NCI-H460 (cell line): Measurements from ENCODE around the gene RIN3. TPM values are rescaled to one million over a fixed set of nuclear protein-coding genes. Genes with fewer than 3 reads are reported as not detected.

Source experiments
- DNase-seq: peaks from one replicate; pipeline ENCODE4 v3.0.0-alpha.2; 2016; ENCODE audit warnings: low read depth; ENCODE audit errors: extremely low read depth
- total RNA-seq: library from RNA; depleted of rRNA; stranded (reverse); fragments of >200 nt; shearing (Covaris generic); gene quantifications from 2 replicates; pipeline ENCODE4 v1.2.3, GENCODE V29; 2014

The RIN3 gene
- total RNA-seq, 1 experiment from 2014 or later, result 2.5 TPM

GRCh38 chr14:92484132-92484823 is 29.3 kb upstream of the RIN3 start:
- no peak for DNase-seq

DNA sequence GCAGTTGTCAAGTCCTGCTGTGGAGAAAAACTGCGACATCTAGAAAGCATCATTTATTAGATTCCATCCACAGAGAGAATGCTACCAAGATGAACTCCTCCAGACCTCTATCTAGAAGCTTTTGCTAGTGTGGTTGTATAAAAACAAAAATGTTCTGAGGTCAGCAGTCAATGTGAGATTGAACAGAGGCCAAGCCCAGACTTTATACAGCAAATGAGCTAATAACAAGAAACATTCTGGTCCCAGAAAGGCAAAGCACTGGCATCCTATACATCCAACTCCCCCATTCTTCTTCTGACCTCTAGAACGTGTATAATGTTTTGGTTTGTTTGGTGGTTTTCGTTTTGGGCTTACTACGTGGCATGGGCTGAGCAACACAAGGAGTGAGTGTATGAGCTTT is 26.7 kb upstream of the RIN3 start:
- DNase-seq, result no peak

DNA sequence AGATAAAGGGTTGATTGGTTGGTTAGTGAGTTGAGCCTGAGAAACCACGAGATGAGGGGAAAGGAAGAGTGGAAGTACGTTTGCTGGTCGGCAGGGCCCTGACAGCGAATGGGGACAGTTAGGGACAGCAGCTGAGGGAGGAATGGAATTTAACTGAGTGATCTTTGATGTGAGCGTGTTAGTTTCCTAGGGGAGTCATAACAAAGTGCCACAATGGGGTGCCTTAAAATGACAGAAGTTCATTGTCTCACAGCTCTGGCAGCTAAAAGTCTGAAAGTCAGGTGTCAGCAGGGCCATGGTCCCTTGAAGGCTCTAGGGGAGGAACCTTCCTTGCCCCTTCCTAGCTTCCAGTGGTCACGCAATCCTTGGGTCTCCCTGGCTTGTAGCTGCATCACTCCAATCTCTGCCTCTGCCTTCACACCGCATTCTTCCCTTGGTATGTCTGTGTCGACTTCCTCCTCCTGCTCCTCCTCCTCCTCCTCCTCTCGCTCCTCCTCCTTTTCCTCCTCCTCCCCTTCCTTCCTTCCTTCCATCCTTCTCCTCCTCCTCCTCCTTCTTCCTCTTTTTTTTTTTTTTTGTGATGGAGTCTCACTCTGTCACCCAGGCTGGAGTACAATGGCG is 26.0 kb upstream of the RIN3 start:
- DNase-seq, result no peak

- no peak for DNase-seq
These were observed 24.0 kb upstream of the RIN3 start for GRCh38 chr14:92489394-92490238.

DNA sequence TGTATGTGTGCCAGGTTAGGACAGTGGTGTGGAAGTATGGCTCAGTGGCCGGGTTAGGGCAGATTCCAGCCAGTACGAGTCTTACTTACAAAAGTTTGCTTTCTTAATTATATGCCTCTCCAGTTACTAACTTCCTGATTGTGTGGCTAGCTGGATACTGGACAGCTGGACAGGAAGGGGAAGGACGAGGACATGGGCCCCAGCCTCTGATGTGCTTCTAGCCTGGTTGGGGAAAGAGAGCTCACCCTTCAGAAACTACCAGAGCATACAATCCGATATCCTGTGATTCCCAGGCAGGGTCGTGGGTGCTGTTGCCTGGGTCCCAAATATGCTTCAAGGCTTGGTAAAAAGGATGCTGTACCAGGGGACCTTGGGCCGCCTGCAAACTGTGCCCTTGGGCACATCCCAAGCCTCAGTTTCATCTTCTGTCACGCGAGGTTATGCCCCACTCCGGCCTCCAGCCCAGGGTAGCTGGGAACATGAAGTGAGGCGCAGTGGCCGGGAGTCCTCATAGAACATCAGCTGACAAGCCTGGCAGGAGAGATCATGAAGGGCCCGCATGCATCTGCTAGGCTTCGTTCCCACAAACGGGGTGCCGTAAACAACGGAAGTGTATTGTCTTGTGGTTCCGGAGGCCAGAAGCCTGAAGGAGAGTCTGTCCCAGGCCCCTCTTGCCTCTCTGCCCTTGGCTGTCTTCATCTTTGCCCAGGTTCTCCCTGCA is 23.2 kb upstream of the RIN3 start:
- no peak for DNase-seq

DNA sequence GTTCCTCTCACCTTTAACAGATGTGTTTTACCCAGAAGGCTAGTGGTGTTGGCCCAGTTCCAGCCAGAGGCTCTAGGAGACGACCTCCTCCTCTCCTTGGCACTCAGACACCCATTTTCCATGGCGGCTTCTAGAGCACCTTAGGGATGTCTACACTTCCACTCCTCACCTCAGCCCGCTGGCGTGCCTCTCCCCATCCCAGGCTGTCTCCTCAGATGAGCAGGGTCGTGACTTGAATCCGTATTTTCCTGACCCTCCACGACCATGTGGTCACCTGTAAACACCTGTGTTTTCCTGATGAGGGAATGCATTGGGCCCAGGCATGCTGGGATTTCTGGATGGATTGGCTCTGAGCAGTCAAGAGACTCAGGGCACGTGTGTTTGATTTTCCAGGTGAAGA is 21.8 kb upstream of the RIN3 start:
- DNase-seq, result no peak

DNA sequence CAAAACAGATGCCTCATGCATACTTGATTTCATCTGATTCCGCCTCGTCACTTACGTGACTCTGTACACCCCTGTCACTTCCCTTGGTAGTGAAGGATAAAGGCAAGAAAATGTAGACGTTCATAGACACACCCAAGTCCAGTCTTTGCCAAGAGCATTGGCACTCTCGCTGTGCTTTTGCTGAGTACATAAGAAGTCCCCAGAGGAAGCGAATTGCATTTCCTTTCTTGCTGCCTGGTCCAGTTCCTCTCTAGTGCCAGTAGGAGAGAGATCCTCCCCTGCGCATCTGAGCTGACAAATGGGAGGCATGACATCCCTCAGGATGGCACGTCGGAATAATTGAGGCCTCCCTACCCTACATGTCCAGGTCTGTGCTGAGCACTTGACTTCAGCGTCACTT is 21.3 kb upstream of the RIN3 start:
- DNase-seq, result no peak

DNA sequence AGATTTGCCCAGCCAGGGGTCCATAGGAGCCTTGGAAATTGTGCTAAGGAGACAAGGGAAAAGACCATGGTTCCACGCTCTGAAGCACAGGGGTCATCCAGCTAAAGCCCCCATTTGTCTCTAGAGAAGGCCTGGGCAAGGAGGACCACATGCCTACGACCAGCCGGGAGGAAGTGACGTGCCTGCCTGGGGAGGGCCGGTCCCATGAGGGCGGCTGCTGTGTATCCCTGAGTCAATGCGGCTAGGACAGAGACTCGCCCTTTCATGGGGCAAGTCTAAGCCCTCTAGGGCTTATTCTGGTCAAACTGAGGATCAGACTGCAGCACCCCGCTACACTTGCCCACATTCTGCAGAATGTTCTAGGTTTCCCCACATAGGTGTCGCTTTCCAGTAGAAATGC is 20.6 kb upstream of the RIN3 start:
- no peak for DNase-seq

DNA sequence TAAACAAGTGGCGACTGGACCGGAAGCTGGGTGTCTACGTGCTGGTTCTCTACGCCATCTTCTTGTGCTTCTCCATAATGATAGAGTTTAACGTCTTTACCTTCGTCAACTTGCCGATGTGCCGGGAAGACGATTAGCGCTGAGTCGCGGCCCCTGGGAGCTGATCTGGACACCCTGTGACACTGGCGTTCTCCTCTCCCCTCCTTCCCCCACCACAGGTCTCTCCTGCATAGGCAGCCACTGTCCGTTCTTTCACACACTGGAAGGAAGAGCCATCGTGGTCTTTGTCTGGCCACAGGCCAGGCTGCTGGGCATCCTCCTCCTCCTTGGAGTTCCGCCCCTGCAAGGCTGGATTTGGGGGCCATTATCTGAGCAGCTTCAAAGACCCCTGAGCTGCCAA is 20.1 kb upstream of the RIN3 start:
- no peak for DNase-seq

GRCh38 chr14:92494512-92494911 is 19.1 kb upstream of the RIN3 start:
- DNase-seq, result no peak

- no peak for DNase-seq
These were observed 18.6 kb upstream of the RIN3 start for GRCh38 chr14:92495027-92495426.

DNA sequence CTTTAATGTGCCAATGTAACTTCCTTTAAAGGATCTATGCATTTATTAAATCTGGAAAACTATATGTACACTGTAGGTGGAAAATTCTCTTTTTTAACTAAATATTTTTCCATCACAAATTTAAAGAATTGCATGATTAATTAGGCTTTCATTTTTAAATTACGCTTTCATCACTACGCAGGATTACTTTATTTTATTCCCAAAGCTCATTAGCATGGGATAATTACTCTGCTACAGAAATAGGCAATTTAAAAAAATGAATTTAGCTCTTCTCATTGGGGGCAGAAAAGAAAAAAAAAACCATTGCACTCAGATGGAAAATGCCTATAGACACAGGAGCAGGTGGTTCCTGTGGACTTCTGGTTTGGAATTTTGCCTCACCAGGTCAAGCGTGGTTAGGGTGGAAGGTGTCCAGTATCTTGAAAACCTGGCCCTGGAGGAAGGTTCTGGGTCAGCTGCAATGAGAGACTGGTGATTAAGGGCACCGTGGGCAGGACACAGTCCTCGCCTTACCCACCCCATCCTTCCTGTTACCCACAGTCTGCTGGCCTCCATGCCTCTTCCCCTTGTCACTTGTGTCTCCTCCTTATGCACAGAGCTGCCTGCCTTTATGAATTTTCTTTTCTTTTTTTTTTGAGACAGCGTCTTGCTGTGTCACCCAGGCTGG is 17.3 kb upstream of the RIN3 start:
- DNase-seq, result no peak

DNA sequence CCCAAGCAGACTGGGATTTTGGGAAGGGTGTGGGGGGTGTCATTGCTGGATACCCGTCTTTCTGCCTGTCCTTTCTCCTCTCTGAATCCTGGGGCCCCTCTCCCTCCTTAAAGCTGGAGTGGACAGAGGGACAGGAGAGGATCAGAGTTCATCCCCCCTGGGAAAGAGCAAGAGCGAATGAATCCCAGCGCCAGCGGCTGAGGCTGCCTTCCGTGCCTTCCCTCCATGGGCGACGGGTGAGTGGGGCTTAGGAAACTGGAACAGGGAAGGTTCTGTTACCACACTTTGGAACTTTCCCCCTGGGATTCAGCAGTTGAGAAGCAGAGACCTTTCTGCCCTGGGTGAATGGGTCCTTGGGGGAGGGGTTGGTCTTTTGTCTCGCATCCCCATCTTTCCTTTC is 16.2 kb upstream of the RIN3 start:
- no peak for DNase-seq

DNA sequence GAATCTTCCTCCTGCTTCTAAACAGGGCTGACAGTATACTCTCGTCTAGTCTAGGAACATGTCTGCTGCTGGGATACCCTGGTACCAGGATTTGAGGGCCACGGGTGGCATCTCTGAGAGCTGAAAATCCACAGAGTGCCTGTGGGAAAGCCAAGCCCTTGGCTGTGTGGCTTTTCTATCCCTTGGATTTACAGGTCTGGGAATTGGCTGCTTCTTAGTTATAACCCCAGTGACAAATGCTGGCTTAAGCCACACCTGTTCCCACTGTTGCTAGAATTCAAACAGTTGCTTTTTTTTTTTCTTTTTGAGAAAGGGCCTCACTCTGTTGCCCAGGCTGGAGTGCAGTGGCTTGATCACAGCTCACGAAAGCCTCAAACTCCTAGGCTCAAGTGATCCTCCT is 14.3 kb upstream of the RIN3 start:
- no peak for DNase-seq

GRCh38 chr14:92500491-92500941 is 13.1 kb upstream of the RIN3 start:
- DNase-seq, result no peak

GRCh38 chr14:92501891-92502351 is 11.7 kb upstream of the RIN3 start:
- DNase-seq, result no peak

- DNase-seq, result no peak
These were observed 10.9 kb upstream of the RIN3 start for GRCh38 chr14:92502541-92503286.

DNA sequence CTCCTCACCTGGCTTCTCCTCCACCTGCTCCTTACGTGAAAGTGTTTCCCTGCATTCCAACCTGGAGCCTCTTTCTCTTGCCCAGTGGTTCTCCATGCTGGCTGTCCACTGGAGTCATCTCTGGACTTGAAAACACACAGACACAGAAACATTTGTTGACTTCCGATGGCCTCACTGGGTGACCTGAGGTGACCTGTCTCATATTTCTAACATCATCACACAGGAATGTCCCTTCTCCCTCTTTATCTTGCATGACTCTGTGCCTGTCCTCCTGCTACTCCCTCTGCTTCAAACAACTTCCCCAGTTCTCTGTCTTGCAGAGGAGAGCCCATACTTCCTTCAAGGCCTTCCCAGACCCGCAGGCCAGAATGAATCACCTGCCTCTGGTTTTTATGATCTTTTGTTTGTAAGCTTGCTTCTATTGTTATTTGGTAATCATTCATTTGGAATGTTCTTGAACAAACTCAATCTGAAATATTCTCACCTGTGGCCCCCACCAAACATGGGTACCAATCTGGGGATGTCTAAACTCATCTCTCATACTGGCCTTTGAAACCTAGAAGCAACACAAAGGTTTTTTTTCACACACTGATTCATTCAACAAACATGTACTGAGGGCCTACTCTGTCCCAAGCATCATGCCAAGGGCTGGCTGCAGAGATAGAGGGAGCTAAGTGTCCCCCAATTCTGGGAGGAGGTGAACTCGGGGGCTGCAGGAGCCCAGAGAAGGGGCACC is 9.7 kb upstream of the RIN3 start:
- DNase-seq, result no peak

GRCh38 chr14:92505826-92506225 is 7.8 kb upstream of the RIN3 start:
- no peak for DNase-seq
